OCI-LY1 (cell line): Measurements from ENCODE around the gene WNK1.

ENCODE experiments used
- H2AFZ ChIP-seq: fragments of 200-600 bp; sonication (generic), shearing (Covaris generic); 2 replicates; pipeline ENCODE4 v1.6.0; 2014; ENCODE audit warnings: antibody characterized with exemption, mild to moderate bottlenecking, low read length
- H3F3A ChIP-seq: fragments of 200-600 bp; sonication (generic), shearing (Covaris generic); 2 replicates; pipeline ENCODE4 v1.6.0; 2014; ENCODE audit warnings: mild to moderate bottlenecking, antibody characterized with exemption, low read length, moderate library complexity; ENCODE audit not compliant: insufficient read depth
- H3K27ac ChIP-seq: fragments of 200-600 bp; sonication (generic); 2 replicates; pipeline ENCODE4 v1.5.1; 2014; ENCODE audit warnings: low read length, mixed run types, mild to moderate bottlenecking, low read depth; ENCODE audit not compliant: poor library complexity, severe bottlenecking
- H3K27me3 ChIP-seq: fragments of 200-600 bp; sonication (generic); 2 replicates; pipeline ENCODE4 v1.6.0; 2014; ENCODE audit warnings: antibody characterized with exemption, mild to moderate bottlenecking, low read length, moderate library complexity; ENCODE audit not compliant: insufficient read depth
- H3K36me3 ChIP-seq: fragments of 200-600 bp; sonication (generic); 2 replicates; pipeline ENCODE4 v1.6.1; 2014; ENCODE audit warnings: mild to moderate bottlenecking, antibody characterized with exemption, low read length, moderate library complexity, mixed read lengths; ENCODE audit not compliant: insufficient read depth
- H3K4me1 ChIP-seq: fragments of 200-600 bp; sonication (generic); 2 replicates; pipeline ENCODE4 v1.5.1; 2014; ENCODE audit warnings: mild to moderate bottlenecking, low read length, moderate library complexity; ENCODE audit not compliant: insufficient read depth, severe bottlenecking
- H3K4me2 ChIP-seq: fragments of 200-600 bp; sonication (generic), shearing (Covaris generic); 2 replicates; pipeline ENCODE4 v1.6.1; 2014; ENCODE audit warnings: low read length
- H3K4me3 ChIP-seq: fragments of 200-600 bp; sonication (generic); 2 replicates; pipeline ENCODE4 v1.5.1; 2014; ENCODE audit warnings: low read length, low read depth, mild to moderate bottlenecking, mixed read lengths; ENCODE audit not compliant: poor library complexity, severe bottlenecking
- H3K79me2 ChIP-seq: fragments of 200-600 bp; shearing (Covaris generic); 2 replicates; pipeline ENCODE4 v1.6.1; 2016; ENCODE audit warnings: mixed run types, low read length, mixed read lengths; ENCODE audit not compliant: insufficient read depth
- H3K9ac ChIP-seq: fragments of 200-600 bp; sonication (generic), shearing (Covaris generic); 2 replicates; pipeline ENCODE4 v1.6.1; 2014; ENCODE audit warnings: mild to moderate bottlenecking, low read length, mixed read lengths
- H3K9me2 ChIP-seq: fragments of 200-600 bp; sonication (generic), shearing (Covaris generic); 2 replicates; pipeline ENCODE4 v1.6.1; 2014; ENCODE audit warnings: low read depth, mild to moderate bottlenecking, low read length, mixed read lengths
- H3K9me3 ChIP-seq: fragments of 200-600 bp; shearing (Covaris generic); 2 replicates; pipeline ENCODE4 v1.6.1; 2014; ENCODE audit warnings: low read length, mixed read lengths
- H4K20me1 ChIP-seq: fragments of 200-600 bp; sonication (generic), shearing (Covaris generic); 2 replicates; pipeline ENCODE4 v1.6.0; 2016; ENCODE audit warnings: mild to moderate bottlenecking, low read length; ENCODE audit not compliant: insufficient read depth
- CTCF ChIP-seq: fragments of 200-600 bp; sonication (generic), shearing (Covaris generic); IDR thresholded peaks from 2 replicates; pipeline ENCODE4 v1.5.1; 2017; ENCODE audit warnings: mild to moderate bottlenecking, antibody characterized with exemption, low read length, moderate library complexity, mixed read lengths
- EZH2 ChIP-seq: fragments of 200-600 bp; sonication (generic), shearing (Covaris generic); IDR thresholded peaks from 2 replicates; pipeline ENCODE4 v1.8.0; 2017; ENCODE audit warnings: borderline replicate concordance, mixed run types, mild to moderate bottlenecking, antibody characterized with exemption, low read length, moderate library complexity, mixed read lengths

WNK1 gene

GRCh38 chr12:857611-858010, 105.2 kb downstream of the WNK1 start:
- Histone ChIP-seq H3K4me3 (no peak overlapping the region), H3K9ac (no peak overlapping the region), H3K79me2 (peaks cover 1% of the 10 kb centered on the region; the same call in 1 of the 2 replicates), H4K20me1 (no peaks in the 10 kb centered on the region), H2AFZ (no peak overlapping the region), H3F3A (no peaks in the 10 kb centered on the region), H3K36me3 (peaks cover 62% of the 10 kb centered on the region), H3K4me1 (no peaks in the 10 kb centered on the region), H3K27ac (no peak overlapping the region), H3K27me3 (no peaks in the 10 kb centered on the region), H3K9me3 (no peaks in the 10 kb centered on the region), H3K4me2 (no peak overlapping the region), H3K9me2 (no peaks in the 10 kb centered on the region)
- no peak for TF ChIP-seq CTCF
- no peak for TF ChIP-seq EZH2

DNA sequence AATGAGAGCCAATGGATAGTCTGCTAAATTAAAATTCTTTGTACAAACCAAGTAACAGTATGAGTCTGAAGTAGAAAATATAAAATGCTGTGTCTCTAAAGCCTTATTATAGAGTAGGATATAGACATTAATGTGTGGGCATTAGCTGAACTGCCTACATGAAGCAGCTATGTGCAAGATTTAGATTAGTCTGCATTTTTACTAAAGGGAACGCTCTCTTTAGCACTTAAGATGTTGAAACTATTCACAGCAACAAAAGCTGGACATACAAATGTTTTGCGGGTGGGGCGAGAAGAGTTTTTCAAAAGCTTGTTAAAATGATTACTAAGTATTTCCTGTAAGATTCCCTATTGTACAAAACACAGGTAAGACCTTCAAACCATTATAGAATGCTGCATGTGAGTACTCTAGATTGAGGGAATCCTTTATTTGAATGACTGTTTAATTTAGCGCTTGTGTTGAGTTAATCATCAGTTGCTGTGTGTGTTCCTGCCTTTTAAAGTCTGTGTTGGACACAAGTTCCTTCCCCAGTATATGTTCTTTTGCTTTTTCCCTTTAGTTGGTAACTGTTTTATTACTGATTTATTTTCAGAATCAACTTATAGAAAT, 110.0 kb downstream of the WNK1 start:
- Histone ChIP-seq H3K4me2 (no peak overlapping the region), H3K9me3 (no peaks in the 10 kb centered on the region), H3K9ac (no peak overlapping the region), H3K4me3 (no peak overlapping the region), H3K27me3 (no peaks in the 10 kb centered on the region), H3K4me1 (no peaks in the 10 kb centered on the region), H3K79me2 (no peaks in the 10 kb centered on the region), H3K36me3 (peaks cover 96% of the 10 kb centered on the region), H2AFZ (no peak overlapping the region), H3F3A (no peaks in the 10 kb centered on the region; the same call in 1 of the 2 replicates), H3K9me2 (no peaks in the 10 kb centered on the region), H3K27ac (no peak overlapping the region), H4K20me1 (no peaks in the 10 kb centered on the region)
- TF ChIP-seq EZH2 (no peak), CTCF (no peak)

DNA sequence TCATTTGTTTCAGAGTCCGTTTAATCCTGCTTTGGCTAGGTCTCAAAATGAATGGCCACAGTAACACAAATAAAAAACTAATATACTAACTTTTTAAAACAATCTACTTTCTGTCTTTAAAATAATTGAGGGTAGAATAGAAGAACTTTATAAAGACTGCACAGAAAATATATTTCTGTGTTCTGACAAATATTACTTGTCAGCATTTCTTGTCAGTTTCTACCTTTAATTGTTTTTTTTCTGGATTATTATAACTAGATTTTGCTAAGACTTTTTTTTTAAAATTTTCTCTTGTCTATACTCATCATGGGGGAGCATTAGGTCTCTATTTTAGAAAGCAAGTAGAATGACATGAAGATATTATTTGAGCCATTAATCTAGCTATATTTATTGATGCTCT, 110.9 kb downstream of the WNK1 start:
- TF ChIP-seq CTCF (no peak), EZH2 (no peak)
- no peak overlapping the region for H3K27ac ChIP-seq
- no peak overlapping the region for H3K9ac ChIP-seq
- no peaks in the 10 kb centered on the region; the same call in 1 of the 2 replicates for H3F3A ChIP-seq
- no peaks in the 10 kb centered on the region for H3K79me2 ChIP-seq
- H3K4me1 ChIP-seq, result no peaks in the 10 kb centered on the region
- no peaks in the 10 kb centered on the region for H3K9me2 ChIP-seq
- no peak overlapping the region for H3K4me3 ChIP-seq
- H2AFZ ChIP-seq, result no peak overlapping the region
- no peak overlapping the region for H3K4me2 ChIP-seq
- no peaks in the 10 kb centered on the region for H3K27me3 ChIP-seq
- H3K9me3 ChIP-seq, result no peaks in the 10 kb centered on the region
- no peaks in the 10 kb centered on the region for H4K20me1 ChIP-seq
- H3K36me3 ChIP-seq, result peaks cover 95% of the 10 kb centered on the region
